HG02571 (cell line): ENCODE results near the gene CAMKMT.

ENCODE experiments used
- ATAC-seq: cut with Tn5 transposase; IDR thresholded peaks from one replicate; pipeline ENCODE4 v1.9.1; 2021; ENCODE audit warnings: mild to moderate bottlenecking, moderate library complexity; ENCODE audit not compliant: unreplicated experiment

CAMKMT gene

GRCh38 chr2:44638649-44639048, 276.9 kb downstream of the CAMKMT start:
- ATAC-seq = no peak

- ATAC-seq = no peak
These were observed 277.7 kb downstream of the CAMKMT start for GRCh38 chr2:44639399-44639798.

DNA sequence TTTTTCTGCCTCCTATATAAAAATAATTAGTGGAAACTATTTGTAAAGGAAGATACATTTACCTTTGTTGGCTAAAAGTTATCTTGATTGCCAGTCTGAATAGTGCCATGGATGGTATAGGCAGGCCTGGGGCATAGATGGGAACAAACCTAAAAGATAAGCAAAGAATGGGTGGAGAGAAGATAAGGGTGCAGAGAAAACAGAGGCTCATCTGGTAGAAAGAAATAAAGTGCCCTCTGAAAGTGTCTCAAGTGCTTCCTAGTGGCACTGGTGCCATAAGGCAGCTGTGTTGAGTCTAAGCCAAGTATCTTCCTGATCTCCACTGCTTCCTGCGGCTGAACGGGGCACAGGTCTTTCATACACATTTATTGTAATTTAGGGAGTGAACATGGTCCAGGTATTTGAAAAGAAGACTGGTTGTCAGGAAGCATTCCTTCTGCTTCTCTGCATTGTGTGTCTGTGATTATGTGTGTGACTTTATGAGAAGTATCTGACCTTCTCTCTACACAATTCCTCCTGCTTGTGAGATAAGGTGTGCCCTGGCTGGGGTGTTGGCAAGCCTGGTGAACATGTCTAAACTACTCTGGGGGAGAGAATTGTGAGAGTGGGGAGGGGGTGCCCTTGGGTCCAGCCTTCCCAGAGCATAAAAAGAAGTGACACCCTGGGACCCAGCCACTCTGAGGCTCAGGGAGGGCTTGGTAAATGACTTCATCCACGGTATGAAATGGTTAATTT, 280.5 kb downstream of the CAMKMT start:
- no peak for ATAC-seq

DNA sequence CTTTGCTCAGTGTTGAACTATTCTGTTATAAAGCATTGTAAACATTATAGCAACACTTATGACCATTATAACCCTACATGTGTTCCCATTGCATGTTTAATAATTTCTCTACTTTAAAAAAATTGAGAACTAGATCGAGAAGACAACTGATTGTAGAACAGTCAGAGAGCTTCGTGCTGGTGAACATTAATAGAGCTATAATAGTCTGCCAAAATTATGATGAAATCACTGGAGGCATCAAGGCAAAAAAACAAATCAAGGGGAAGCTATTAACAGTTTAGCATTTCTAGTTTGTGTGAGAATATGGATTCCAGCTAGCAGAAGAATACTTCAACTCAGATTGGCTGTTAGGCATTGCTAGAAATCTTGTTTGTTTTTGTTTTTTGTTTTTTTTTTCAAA, 284.2 kb downstream of the CAMKMT start:
- no peak for ATAC-seq

- no peak for ATAC-seq
These were observed 287.6 kb downstream of the CAMKMT start for GRCh38 chr2:44649381-44649780.

DNA sequence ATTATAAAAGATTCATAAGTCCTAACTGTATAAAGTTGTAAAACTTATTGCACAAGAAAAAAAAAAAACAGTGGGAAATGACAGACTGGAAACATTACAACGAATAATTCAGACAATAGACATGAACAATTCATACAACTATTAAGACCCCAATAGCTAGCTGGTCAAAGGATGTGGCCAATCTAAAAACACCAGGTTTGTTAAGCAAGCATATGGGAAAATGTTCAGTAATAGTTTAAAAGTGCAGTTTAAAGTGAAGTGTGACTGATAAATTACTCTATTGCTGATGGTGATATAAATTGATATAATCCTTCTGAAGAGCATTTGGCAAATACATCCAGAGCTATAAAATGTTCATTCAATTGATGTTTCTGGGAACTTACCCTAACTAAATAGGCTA, 289.0 kb downstream of the CAMKMT start:
- ATAC-seq = no peak

DNA sequence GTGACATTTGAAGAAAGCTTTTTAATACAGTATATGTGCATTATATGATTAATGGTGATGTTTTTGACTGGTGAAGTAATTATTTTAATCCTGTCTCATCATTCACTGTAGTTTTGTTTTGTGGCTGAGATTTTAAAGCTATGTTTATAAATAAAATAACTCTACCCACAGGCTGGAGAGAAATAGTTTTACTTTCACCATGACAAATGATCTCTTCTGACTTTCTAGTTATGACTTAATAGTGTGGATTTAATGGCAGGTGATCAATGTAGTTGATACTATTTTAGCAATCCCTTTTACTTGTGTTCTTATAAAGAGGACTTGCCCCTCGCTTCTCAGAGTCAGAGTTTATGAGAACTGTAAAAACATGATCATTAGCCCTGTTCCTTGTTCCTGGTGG, 290.2 kb downstream of the CAMKMT start:
- ATAC-seq = no peak

GRCh38 chr2:44652701-44653100, 291.0 kb downstream of the CAMKMT start:
- ATAC-seq = no peak

DNA sequence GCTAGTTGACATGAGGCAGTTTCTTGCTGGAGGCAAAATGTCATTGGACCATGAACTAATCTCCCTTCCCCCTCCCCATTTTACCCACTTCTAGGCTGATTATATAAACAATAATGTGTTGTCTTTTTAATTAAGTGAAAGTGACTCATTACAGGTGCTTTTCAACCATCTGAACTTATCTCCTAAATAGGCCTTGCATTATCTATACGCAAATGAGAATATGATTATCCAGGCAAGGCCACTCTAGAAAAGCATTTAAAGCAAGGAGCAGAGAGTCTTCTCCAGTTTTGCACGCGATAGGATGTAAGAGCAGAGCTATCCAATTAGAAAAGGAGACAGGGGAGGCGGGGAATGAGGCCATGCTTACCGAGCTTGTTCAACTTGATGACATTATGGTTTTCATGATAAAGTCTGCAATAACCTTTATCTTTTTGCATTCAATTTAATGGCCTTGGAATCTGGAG, 293.7 kb downstream of the CAMKMT start:
- no peak for ATAC-seq

DNA sequence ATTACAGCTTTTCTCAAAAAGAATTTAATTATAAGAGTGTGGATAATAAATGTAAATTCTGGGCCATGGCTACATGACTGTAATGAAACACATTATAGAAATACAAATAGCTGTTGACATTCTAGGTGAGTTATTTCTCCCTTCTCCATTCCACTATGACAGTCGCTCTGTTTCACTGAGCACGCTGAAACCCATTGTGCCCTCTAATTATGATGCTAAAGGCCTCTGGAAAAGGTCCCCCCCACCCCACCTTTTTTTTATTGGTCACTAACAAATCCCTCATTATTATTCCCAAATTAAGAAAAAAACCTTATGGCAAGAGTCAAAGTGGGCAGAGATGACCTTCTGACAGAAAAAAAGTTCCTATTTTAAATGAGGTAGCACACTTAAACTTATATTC, 294.7 kb downstream of the CAMKMT start:
- no peak for ATAC-seq

DNA sequence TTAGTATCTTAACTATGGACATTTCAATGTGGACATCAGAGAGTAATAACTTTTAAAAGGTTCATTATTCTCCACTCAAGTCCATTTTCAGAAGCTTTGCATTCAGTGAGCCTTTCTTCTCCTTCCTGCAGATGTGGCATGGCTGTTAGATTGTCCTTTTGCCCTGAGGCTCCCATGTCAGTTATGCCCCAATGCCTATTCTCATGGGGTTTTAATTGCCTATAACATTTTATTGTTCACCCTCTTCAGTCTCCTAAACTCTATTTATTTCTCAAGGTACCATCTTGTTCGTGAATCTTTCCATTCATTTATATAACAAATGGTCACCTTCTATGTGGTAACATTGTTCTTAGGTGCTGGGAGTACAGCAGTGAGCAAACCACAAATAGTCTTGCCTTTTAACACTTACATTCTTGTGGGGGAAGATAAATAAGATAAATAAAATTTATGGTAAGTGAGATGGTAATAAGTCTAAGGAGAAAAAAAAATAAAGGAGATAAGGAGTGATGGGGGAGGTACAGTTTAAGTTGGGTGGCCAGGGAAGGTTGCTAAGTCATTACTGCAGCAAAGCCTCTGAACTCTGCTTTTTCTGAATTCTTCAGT, 301.8 kb downstream of the CAMKMT start:
- ATAC-seq = no peak

- ATAC-seq = no peak
These were observed 306.6 kb downstream of the CAMKMT start for GRCh38 chr2:44668336-44668735.

DNA sequence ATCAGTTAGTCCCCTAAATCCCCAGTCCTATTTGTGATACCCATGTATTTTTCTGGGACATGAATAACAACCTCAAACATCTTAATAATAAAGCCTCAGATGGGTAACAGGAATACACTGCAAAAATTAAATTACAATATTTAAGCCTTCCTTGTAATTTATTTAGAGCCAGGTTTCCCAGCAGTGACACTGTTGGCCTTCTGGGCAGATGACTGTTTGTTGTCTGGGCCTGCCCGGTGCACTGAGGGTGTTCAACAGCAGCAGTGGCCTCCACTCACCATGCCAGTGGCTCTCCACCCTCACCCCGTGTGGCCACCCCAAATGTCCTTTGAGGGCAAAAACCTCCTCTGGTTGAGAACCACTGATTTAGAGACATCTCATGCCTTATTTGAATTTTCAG, 309.5 kb downstream of the CAMKMT start:
- no peak for ATAC-seq

DNA sequence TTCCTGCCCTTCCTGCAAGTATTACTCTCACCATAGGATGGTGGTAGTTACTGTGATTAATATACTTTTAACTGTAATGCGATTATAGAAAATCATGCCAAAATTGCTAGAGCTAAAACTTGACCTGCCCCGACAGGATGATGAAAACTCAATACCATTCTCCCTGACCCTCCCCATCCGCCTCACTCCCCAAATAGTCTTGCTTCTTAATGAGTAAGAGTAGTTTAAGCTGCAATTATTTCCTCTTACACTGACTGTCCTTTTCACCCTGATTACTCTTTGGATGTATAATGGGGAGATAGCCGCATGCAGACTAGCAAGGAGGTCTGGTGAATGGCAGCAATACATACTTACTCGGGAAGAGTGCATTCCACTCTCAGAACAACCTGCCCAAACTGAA, 310.2 kb downstream of the CAMKMT start:
- ATAC-seq = no peak

DNA sequence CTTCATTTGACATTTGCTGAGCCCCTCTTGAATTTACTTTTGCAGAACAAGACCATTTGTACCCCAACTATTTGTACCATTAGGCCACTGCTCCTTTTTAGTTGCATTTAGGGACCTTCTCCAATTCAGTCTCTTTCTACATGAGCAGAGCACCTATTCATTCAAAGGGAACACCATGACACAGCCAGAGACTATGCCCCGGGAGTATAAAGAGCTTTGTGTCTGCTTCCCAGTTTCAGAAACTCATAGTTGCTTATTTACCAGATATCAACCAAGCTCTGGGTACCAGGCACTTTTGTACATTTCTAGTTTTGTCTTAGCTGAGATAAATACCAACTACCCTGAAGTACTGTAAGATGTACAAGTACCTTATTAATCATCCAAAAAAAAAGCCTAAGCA, 310.7 kb downstream of the CAMKMT start:
- ATAC-seq = no peak

GRCh38 chr2:44674473-44675284, 312.9 kb downstream of the CAMKMT start:
- no peak for ATAC-seq

GRCh38 chr2:44676379-44676778, 314.6 kb downstream of the CAMKMT start:
- no peak for ATAC-seq

DNA sequence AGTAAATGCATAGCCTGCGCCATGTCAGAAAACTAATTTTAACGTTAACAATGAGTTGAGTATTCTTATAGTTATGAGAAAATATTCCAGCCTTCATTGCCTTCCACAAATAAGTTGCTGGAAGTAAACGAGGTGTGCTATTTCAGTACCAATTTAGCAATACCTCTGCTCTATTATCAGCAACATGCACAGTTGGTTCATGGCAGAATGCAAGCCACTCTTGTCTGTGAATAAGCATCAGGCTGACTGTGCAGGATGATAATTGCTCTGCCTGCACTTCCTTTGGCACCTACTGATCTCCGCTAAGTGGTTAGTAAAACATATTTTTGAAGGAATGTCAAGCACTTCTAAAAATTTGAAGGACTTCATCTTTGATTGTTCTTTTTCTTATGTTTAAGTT, 317.8 kb downstream of the CAMKMT start:
- ATAC-seq = no peak

- ATAC-seq = no peak
These were observed 318.2 kb downstream of the CAMKMT start for GRCh38 chr2:44679990-44680389.

- ATAC-seq = no peak
These were observed 318.8 kb downstream of the CAMKMT start for GRCh38 chr2:44680424-44680971.

DNA sequence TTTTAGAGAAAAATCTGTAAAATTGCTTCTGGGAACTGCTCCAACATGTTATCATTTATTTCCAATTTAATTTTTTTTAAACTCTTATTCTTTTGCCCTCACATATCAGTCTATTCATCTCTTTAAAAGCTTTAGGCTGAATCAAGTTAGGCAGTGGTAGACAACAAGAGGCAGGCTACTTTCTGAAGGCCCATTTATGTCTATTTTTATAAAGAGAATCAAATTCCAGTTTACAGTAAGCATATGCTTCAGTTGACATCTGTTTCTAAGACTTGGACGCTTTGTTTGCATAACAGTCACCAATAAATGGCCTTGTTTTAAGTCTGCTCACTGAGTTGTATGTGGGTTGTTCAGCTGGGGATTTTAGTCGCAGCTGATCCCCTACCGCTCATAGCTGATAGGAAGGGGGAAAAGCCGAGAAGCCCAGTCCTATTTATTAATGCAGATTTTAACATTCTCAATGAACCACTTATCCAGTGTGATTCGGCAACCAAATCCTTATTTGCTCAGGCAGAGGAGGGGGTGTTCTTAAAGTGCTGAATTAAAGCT, 319.3 kb downstream of the CAMKMT start:
- ATAC-seq = no peak
